GM21723 (cell line): ENCODE results near the gene SFRP4.

Source experiments
- ATAC-seq: cut with Tn5 transposase; IDR thresholded peaks from one replicate; pipeline ENCODE4 v1.9.1; 2021; ENCODE audit warnings: mild to moderate bottlenecking, moderate library complexity; ENCODE audit not compliant: unreplicated experiment

SFRP4 gene

GRCh38 chr7:37925620-37926019 lies 9.0 kb upstream of the SFRP4 start:
- ATAC-seq: no peak

- no peak for ATAC-seq
Observed at GRCh38 chr7:37924491-37925041, 7.9 kb upstream of the SFRP4 start.

GRCh38 chr7:37923996-37924395 lies 7.4 kb upstream of the SFRP4 start:
- ATAC-seq: no peak

GRCh38 chr7:37921876-37922275 lies 5.3 kb upstream of the SFRP4 start:
- no peak for ATAC-seq

GRCh38 chr7:37920849-37921805 lies 4.5 kb upstream of the SFRP4 start:
- peak; percentile 63 for ATAC-seq

- ATAC-seq: peak; percentile 41
Observed at GRCh38 chr7:37920305-37920848, 3.8 kb upstream of the SFRP4 start, which contains the start of gene EPDR1. Gene EPDR1 (plus strand): TSS chr7:37920640. CDS start chr7:37920940, 300 bp downstream.

GRCh38 chr7:37918526-37918925 lies 1.9 kb upstream of the SFRP4 start:
- no peak for ATAC-seq

GRCh38 chr7:37916017-37916672 lies 472 bp downstream of the SFRP4 start:
- ATAC-seq: no peak

GRCh38 chr7:37915438-37915837 lies 1.2 kb downstream of the SFRP4 start:
- ATAC-seq: no peak

GRCh38 chr7:37912756-37913155 lies 3.9 kb downstream of the SFRP4 start:
- ATAC-seq: no peak

- ATAC-seq: no peak
Observed at GRCh38 chr7:37908221-37908788, 8.3 kb downstream of the SFRP4 start.

GRCh38 chr7:37901890-37902524 lies 14.6 kb downstream of the SFRP4 start:
- no peak for ATAC-seq

- no peak for ATAC-seq
Observed at GRCh38 chr7:37901236-37901827, 15.3 kb downstream of the SFRP4 start.

GRCh38 chr7:37899712-37900247 lies 16.8 kb downstream of the SFRP4 start:
- ATAC-seq: no peak

- no peak for ATAC-seq
Observed at GRCh38 chr7:37894671-37895070, 21.9 kb downstream of the SFRP4 start.

GRCh38 chr7:37893359-37893758 lies 23.3 kb downstream of the SFRP4 start:
- no peak for ATAC-seq

- no peak for ATAC-seq
Observed at GRCh38 chr7:37882086-37882485, 34.5 kb downstream of the SFRP4 start.
